ENCODE measurements around the gene ZNF780A.

GRCh38 chr19:40090241-40091204 is at the start of gene ZNF780A:
- TF ChIP-seq CTCF (IDR thresholded peaks at IDR 0.05) (no peak), POLR2A (IDR thresholded peaks at IDR 0.05) (peak in 1 of 2 donors; percentile 40)
